Stimulated activated CD4-positive, alpha-beta T cell treated with anti-CD3 and anti-CD28 coated beads, Interleukin-12 subunit alpha, Interleukin-12 subunit beta, amount 100 ng/mL, for 24 hours (primary cell): ENCODE results near the gene ENGASE.

Source experiments
- DNase-seq, 2 experiments: peaks; one replicate each; pipeline ENCODE4 v3.0.0-alpha.2; 2020; ENCODE audit warnings: low read depth in 2 of 2

Gene ENGASE

DNA sequence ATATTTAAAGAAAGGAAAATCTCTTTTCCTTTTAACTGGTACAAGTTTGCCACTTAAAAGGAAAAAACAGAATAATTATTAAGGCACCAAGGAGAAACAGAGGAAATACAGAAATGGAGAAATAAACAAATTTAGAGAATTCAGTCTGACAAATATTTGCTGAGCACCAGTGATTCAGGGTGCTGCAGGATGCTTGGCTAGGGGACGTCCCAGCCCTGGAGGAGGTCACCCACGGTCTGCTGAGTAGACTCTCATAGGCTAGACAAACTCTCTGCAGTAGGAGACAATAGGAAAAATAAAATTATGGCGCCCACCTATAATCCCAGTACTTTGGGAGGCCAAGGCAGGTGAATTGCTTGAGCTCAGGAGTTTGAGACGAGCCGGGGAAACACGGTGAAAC is 34.7 kb upstream of the ENGASE start:
- no peak for DNase-seq

DNA sequence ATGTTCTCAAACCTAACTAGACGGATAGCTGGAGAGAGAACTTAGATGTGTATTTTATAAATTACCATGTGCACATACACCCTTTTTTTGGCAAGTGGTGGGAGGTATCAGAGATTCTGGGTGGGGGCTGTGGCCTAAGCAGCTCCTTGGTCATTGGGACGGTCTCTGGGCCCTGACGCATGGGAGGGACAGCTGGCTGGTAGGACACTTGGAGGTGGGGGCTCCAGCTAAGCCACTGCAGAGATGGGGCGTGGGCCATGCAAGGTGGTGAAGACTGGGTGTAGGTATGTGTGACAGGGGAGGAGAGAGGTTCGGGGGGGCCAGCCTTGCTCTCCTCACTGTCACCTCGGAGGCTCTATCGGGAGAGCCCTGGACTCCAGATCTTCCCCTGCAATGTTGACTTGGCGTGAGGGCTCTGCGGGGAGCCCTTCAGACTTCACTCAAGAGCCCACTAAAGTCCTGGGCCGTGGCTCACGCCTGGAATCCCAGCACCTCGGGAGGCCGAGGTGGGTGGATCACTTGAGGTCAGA is 33.5 kb upstream of the ENGASE start:
- no peak for DNase-seq

DNA sequence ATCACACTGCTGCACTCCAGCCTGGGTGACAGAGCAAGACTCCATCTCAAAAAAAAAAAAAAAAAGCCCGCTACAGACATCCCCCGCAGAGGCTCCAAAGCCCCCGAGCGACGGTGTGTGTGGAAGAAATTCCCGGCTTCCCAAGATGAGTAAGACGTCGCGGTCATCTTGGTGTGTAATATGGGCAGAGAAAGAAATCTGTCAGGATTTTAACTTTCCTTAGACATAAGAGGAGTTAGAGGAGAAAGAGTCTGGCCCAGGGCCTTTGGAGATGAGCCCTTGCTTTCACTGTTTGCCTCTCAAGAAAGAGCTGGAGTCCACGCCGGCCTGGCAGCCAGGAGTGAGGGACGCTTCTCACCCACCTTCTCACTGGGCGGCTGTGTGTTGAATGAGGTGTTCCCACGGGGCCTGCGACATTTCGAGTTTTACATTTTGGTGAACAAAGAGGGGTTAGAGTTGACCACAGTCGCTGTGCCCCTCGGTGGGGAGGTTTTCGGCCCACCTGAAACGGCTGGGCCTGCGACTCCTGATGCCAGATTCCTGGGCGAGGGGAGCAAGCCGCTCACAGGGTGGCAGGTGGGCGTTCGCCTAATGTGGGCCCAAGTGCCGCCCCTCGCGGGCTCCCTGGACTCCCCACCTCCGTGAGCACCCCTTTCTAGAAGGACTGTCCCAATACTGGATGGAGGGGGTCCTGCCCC is 32.8 kb upstream of the ENGASE start:
- DNase-seq = no peak

DNA sequence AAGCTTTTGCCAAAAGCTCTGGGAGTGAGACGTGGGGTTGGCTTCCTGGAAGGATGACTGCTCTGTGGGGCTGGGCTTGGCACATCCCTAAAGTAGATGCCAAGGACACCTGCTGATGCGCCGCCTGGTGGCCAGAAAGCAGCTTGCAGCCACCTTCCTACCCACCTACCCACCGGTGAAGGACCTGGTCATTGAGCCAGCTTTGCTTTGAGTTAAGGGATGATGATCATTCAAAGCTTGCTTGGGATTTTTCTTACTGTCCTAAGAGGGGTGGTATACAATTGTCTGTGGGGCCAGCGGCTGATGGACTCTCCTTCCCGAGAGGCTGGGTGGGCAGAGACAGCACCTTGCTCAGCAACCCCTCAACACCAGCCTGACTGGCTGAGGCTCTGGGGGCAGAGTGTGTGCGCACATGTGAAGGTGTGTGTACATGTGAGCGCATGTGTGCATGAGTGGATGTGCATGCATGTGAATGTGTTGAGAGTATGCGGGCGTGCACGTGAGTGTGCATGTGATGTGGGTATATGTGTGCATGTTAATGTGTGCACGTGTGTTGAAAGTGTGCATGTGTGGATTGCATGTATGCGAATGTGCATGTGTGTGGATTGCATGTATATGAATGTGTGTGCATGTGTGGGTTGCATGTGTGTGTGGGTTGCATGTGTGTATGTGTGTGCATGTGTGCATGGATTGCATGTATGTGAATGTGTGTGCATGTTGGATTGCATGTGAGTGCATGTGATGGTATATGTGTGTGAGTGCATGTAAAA is 32.0 kb upstream of the ENGASE start:
- DNase-seq = peak; percentile 40 to 61

DNA sequence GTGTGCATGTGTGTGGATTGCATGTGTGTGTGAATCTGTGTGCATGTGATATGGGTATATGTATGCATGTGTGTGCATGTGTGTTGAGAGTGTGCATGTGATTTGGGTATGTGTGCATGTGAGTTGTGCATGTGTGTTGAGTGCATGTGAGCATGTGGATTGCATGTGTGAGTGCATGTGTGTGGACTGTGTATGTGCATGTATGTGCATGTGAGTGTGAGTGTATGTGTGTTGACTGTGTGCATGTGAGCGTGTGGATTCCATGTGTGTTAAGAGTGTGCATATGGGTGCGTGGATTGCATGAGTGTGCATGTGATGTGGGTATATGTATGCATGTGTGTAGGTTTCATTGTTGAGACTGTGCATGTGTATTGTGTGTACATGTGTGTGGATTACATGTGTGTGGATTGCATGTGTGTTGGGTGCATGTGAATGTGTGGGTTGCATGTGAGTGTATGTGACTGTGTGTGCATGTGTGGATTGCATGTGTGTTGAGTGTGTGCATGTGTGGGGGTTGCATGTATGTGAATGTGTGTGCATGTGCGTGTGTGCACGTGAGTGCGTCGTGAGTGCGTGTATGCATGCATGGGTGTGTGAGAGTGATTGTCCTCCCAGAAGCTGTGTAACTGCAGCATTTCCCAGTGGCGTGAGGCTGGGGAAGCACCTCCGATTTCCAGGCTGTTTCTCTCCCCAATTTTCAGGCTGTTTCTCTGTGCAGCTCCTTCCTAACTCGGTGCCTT is 31.3 kb upstream of the ENGASE start:
- no peak for DNase-seq

DNA sequence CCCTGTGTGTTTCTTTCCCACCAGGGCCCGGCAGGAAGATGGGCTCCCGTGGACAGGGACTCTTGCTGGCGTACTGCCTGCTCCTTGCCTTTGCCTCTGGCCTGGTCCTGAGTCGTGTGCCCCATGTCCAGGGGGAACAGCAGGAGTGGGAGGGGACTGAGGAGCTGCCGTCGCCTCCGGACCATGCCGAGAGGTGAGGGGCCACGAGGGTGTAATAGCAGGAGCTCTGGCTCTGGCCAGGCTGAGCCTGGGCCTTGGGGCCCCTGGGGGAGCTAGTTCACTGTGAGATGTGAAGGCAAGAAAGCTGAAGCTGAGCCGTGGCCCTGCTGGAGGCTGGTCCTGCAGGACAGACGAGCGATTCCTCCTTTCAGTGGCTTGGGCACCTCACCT is 30.7 kb upstream of the ENGASE start:
- no peak for DNase-seq

DNA sequence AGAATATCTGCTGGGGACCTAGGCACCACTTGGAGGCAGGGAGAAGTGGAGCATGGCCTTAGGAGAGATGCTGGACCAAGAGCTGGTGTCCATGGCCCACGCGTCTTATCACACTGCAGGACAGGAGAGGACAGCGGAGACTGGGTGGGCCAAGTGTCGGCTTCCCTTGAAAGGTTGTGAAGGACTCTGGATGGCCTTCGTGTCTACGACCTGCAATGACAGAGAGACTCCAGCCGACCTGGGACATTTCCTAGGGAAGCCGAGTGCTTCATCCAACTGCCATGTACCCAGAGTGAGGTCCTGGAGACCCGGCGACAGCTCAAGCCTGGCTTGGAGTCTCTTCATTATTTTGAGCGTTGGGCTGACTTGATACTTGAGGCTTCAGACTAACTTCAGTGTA is 30.2 kb upstream of the ENGASE start:
- DNase-seq = no peak

DNA sequence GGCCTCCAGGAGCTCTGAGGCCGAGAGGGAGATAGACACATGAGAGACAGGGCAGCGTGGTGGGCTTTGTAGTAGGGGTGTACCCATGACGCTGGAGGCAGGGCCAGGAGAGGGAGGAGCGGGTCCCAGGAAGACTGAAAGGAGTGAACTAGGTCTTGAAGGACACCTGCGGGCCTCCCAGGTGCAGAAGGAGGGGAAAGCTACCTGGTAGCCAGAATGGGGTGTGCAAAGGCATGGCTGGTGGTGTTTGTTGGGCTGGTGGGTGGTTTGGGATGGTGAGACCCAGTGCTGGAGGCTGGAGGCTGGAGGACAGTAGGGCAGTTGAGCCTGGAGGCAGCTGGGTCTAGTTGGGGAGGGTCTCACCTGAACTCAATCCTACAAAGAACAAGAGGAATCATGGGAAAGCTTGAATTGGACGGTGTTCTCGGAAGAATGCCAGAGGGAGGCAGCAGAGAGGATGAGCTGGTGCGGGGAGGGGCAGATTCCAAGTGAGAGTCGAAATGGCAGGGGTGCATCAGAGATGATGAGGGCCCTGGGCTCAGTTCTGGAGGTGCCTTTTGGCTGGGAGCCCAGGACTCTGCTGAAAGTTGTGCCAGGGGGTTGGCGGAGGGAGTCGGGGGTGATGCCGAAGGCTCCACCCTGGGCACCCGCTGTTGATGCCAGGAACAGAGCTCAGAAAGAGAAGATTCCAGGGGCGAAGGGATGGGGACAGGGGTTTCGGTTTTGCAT is 29.5 kb upstream of the ENGASE start:
- no peak for DNase-seq

DNA sequence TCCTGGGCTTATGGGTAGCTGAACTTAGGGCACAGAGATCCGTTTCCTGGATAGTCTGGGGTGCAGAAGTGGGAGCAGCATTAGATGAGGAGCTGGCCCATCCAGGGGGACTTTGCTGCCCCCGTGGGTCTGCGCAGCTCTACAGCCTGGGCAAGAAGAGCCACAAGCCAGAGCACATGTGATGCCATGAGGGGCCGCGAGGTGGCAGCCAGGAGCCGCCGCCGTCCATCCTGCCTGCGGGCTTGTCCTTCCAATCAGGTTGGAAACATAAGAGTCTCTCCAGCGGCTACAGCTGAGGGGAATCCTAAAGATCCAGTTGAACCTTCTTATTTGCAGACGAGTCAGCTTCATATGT is 28.8 kb upstream of the ENGASE start:
- DNase-seq = peak; percentile 39 to 62

DNA sequence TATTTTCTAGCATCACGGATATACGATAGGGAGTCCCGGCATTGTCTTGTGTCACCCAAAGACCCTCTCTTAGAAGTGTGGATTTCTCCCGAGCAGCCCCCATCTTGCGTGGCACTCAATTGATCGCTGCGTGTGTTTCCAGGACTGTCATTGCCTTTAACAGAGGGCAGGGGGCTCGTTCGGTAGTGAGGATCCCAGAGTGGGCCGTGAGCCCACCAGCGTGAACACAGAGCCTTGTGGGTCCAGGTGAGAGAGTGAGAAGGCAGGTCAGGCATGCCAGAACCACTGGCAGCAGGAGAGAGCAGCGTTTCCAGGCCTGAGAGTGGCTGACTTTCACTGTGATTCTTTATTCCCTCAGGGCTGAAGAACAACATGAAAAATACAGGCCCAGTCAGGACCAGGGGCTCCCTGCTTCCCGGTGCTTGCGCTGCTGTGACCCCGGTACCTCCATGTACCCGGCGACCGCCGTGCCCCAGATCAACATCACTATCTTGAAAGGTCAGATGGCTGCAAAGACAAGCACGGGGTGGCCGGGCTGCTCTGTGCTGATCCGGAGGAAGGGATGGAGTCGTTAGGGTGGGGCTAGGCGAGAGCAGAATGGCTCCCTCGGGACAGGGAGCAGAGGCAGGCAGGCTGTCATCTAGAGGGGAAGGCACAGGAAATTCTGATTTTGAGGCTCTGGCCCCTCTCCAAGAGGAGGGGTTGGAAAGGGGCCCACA is 28.3 kb upstream of the ENGASE start:
- no peak for DNase-seq

DNA sequence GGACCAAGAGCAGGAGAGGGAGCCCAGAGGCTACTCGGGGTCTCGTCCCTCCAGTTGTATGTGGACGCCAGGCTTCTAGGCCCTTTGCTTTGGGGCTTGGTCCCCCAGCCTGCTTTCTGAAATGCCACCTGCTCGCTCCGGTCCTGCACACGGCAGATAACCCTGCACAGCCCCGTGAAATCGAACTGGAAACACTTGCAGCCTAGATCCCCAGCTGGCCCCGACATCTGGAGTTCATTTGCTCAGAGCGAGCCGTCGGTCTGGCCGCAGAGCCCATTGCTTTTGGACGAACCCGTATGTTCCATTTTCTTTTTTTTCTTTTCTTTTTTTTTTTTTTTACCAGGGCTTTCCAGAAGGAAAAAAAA is 27.7 kb upstream of the ENGASE start:
- no peak for DNase-seq

DNA sequence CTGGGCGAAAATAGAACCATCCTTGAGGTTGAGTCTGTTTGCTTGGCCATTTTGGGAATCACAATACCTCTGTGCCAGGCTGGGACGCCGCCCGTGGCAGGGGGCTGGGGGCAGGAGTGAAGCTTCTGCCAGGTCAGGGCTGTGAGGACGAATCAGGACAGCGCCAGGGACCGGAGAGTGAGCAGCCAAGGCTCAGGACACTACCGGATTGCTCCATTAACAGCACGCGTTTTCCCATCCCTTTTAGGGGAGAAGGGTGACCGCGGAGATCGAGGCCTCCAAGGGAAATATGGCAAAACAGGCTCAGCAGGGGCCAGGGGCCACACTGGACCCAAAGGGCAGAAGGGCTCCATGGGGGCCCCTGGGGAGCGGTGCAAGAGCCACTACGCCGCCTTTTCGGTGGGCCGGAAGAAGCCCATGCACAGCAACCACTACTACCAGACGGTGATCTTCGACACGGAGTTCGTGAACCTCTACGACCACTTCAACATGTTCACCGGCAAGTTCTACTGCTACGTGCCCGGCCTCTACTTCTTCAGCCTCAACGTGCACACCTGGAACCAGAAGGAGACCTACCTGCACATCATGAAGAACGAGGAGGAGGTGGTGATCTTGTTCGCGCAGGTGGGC is 27.2 kb upstream of the ENGASE start:
- no peak for DNase-seq

DNA sequence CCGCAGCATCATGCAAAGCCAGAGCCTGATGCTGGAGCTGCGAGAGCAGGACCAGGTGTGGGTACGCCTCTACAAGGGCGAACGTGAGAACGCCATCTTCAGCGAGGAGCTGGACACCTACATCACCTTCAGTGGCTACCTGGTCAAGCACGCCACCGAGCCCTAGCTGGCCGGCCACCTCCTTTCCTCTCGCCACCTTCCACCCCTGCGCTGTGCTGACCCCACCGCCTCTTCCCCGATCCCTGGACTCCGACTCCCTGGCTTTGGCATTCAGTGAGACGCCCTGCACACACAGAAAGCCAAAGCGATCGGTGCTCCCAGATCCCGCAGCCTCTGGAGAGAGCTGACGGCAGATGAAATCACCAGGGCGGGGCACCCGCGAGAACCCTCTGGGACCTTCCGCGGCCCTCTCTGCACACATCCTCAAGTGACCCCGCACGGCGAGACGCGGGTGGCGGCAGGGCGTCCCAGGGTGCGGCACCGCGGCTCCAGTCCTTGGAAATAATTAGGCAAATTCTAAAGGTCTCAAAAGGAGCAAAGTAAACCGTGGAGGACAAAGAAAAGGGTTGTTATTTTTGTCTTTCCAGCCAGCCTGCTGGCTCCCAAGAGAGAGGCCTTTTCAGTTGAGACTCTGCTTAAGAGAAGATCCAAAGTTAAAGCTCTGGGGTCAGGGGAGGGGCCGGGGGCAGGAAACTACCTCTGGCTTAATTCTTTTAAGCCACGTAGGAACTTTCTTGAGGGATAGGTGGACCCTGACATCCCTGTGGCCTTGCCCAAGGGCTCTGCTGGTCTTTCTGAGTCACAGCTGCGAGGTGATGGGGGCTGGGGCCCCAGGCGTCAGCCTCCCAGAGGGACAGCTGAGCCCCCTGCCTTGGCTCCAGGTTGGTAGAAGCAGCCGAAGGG is 26.4 kb upstream of the ENGASE start:
- DNase-seq = no peak

DNA sequence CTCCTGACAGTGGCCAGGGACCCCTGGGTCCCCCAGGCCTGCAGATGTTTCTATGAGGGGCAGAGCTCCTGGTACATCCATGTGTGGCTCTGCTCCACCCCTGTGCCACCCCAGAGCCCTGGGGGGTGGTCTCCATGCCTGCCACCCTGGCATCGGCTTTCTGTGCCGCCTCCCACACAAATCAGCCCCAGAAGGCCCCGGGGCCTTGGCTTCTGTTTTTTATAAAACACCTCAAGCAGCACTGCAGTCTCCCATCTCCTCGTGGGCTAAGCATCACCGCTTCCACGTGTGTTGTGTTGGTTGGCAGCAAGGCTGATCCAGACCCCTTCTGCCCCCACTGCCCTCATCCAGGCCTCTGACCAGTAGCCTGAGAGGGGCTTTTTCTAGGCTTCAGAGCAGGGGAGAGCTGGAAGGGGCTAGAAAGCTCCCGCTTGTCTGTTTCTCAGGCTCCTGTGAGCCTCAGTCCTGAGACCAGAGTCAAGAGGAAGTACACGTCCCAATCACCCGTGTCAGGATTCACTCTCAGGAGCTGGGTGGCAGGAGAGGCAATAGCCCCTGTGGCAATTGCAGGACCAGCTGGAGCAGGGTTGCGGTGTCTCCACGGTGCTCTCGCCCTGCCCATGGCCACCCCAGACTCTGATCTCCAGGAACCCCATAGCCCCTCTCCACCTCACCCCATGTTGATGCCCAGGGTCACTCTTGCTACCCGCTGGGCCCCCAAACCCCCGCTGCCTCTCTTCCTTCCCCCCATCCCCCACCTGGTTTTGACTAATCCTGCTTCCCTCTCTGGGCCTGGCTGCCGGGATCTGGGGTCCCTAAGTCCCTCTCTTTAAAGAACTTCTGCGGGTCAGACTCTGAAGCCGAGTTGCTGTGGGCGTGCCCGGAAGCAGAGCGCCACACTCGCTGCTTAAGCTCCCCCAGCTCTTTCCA is 25.5 kb upstream of the ENGASE start:
- DNase-seq = no peak

DNA sequence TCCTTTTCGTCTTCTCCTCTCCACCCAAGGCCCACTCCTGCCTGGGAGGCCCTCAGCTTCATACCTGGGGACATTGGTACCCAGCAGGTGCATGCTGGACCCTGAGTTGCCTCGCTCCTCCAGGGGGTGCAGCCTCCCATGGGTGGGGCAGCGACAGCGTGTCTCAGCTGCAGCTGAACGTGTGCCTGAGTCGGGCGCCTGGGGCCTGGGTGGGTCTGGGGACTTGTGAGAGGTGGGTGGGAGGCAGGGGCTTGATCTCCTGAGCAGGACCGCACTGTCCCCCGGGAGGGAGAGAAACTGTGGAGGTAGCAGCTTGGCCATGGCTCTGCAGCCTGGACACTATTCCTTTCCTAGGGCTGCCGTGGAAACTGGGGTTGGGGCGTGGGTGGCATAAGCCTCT is 24.8 kb upstream of the ENGASE start:
- no peak for DNase-seq

DNA sequence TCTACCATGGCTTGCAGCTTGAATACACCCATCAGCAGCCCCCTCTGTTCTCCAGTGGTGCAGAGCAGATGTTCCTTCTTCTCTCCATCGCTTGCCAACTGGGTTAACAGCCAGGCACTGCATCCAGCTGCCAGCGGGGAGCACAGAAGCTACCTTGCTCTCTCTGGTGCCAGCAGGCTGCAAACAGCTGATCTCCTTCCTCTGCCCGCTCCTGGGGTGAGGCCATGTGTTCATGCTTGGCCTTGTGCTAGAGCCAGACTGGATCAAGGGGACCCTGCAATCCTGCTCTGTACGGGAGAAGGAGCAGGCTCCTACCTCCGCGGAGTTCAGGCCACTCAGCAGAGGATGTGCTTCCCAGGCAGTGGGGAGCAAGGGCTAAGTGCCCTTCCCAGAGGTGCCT is 24.1 kb upstream of the ENGASE start:
- no peak for DNase-seq

DNA sequence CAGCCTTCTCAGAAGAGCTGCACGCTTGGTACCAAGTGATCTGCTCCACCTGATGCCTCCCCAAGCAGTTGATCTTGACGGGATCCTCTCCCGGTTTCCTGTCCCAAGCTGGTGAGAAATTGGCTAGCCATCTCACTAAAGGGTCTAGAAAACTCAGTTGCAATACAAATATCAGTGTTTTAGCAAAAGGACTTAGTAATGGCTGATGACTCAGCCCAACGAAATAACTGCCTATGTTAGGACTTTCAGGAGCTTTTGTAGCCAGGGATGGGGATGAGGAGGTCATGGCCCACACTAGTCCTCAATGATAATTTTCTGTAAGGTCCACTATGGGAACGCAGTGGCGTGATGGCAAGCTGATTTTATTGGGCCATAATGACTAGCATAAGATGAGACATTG is 23.3 kb upstream of the ENGASE start:
- DNase-seq = no peak

DNA sequence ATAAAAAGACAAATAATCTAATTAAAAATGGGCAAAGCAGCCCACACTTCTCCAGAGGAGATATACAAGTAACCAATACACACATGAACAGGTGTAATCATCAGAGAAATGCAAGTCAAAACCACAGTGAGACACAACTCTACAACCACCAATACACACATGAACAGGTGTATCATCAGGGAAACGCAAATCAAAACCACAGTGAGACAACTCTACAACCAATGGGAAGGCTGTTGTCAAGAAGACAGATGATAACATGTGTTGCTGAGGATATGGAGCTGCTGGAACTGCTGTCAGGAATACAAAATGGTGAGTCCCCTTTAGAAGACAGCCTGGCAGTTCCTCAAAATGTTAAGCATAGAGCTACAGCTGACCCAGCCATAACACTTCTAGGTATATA is 22.5 kb upstream of the ENGASE start:
- no peak for DNase-seq
